22Rv1 (cell line): ENCODE measurements around the gene LITAFD.

Experiments used
- ZFX ChIP-seq: fragments of 450-650 bp; IDR thresholded peaks from 2 replicates; pipeline ENCODE4 v1.6.1; 2017; ENCODE audit warnings: antibody characterized with exemption, borderline replicate concordance
- TF ChIP-seq, protein P1 (sequence below): fragments of 450-650 bp; IDR thresholded peaks from 2 replicates; pipeline ENCODE4 v1.5.1; 2017; ENCODE audit warnings: mild to moderate bottlenecking

GRCh38 chr16:8914098-8914497 lies 31.9 kb downstream of the LITAFD start:
- TF ChIP-seq, protein P1, sequence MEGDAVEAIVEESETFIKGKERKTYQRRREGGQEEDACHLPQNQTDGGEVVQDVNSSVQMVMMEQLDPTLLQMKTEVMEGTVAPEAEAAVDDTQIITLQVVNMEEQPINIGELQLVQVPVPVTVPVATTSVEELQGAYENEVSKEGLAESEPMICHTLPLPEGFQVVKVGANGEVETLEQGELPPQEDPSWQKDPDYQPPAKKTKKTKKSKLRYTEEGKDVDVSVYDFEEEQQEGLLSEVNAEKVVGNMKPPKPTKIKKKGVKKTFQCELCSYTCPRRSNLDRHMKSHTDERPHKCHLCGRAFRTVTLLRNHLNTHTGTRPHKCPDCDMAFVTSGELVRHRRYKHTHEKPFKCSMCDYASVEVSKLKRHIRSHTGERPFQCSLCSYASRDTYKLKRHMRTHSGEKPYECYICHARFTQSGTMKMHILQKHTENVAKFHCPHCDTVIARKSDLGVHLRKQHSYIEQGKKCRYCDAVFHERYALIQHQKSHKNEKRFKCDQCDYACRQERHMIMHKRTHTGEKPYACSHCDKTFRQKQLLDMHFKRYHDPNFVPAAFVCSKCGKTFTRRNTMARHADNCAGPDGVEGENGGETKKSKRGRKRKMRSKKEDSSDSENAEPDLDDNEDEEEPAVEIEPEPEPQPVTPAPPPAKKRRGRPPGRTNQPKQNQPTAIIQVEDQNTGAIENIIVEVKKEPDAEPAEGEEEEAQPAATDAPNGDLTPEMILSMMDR = no peak
- TF ChIP-seq ZFX = no peak
